CD4-positive, alpha-beta T cell treated with Interleukin-15 for 1 hour (primary cell): Measurements from ENCODE around the gene DBNDD1.
"Not testable (repeated sequence)": the region's sequence is repeated elsewhere in the genome, so short reads cannot be mapped to it uniquely, and the experiment has no call there.

Source experiments
- DNase-seq: peaks from one replicate; pipeline ENCODE4 v3.0.0-alpha.2; 2020

DBNDD1 gene

DNA sequence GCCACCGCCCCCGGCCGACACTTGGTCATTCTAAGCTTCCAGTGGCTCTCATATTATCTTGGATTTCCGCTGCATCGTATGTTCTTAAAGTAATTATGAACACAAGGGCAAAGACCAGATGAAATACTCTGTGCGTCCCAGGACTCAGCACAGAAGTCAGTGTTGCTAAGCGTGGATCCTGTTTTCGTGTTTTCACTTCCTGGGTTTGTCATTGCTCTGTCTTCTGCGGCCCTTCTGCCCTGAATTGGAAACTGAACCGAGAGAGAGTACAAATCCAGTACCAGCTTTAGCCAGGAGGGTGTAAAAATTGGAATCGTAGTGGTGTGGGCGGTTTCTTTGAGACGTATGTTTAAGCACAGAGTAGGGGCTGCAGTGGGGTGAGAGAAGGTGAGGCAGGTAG, 32.7 kb downstream of the DBNDD1 start:
- no peak for DNase-seq

DNA sequence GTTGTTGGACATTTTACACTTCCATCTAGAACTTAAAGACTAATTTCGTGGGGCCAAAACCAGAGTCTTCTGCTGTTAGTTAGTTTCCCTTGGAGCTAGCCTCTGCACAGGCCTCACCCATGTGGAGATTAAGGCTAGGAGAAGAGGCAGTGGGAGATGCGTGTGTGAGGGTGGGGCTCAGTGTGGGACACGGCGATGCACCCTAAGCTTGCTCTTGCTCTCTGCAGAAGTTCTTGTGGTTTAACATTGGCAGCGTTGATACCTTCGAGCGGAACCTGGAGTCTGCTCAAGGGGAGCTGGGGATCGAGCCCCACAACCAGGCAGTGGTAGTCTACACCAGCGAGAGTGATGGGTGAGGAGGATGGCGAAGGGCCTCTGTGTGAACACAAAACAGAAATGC, 34.0 kb downstream of the DBNDD1 start:
- no peak for DNase-seq

DNA sequence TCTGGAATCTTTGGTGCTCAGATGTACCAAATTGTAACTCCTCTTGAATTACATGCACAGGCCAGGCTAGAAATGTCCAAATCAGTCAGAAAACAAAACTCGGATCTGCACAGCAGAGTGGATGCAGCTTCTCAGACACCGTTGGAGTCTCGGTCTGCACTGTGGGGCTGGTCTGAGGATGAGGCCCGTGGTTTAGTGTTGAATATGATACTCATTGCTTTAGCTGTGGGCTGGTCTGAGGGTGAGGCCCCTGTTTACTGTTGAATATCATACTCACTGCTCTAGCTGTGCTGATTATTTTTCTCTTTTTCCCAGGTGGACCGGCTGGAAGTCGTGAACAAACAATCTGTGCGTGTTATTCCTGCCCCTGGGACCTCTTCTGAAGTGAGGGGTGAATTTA, 35.0 kb downstream of the DBNDD1 start:
- no peak for DNase-seq

DNA sequence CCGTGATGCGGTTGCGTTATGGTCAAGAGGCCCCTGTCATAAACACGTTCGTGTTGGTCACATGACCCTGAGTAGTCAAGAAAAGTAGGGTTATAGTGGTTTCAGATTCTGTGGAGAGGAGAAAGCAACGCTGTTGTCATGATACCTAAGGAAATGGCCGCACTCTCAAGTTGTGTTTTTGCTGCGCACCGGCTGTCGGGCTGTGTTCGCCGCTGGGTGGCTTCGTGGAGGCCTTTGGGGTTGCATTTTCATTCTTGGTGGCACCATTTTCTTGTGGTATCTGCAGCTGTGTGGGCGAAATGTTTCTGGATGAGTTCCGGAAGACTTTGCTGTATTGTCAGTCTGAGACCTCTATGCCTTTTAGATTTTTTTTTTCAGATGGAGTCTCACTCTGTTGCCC, 35.7 kb downstream of the DBNDD1 start:
- no peak for DNase-seq

DNA sequence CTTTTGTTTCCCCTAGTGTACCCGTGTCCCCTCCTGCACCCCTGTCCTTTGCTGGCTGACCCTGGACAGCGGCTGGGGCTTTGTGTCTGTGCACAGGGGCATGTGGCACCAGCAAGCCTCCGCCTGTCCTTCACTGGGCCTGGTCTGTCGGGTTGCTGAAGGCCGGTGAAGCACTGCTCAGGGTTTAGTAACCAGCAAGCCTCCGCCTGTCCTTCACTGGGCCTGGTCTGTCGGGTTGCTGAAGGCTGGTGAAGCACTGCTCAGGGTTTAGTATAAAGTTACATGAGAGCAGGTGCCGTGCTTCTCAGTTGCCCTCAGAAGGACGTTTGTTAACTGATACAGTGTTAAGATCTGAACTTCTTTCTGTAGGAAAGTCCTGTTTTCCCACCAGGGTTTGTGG, 36.9 kb downstream of the DBNDD1 start:
- no peak for DNase-seq

DNA sequence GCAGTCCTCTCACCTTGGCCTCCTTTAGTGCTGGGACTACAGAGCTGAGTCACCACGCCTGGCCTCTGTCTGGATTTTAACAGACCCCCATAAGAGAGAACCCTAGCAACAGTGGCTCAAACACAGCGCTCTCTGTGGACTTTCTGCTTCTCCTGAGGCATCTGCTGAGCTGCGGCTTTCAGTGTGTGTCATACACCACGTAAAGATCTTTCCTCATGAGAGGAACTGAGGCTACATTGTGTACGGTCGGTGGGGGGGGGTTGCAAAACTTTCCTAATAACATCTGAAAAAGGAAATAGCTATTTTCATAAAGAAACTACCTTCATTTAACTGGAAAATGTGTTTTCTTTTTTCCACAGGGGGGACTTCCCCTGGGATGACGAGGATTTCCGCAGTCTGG, 37.8 kb downstream of the DBNDD1 start:
- DNase-seq: no peak

DNA sequence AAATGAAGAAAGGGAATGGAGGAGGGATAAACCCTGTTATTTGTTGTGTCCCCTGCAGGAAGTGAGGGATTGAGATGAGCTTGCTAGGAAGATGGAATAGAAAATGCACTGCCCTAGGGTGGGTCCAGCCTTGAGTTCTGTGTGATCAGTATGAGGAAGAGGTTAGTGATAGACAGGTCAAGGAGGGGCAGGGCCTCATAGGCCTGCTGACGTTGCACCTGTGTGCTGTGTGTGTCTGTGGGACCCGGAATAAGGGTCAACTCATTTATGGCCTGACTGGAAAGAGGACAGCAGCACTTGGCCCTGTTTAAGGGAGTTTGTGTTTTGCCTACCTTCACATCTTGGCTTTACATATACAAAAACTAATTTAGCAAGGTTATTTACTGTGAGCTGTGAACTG, 44.4 kb downstream of the DBNDD1 start:
- no peak for DNase-seq

DNA sequence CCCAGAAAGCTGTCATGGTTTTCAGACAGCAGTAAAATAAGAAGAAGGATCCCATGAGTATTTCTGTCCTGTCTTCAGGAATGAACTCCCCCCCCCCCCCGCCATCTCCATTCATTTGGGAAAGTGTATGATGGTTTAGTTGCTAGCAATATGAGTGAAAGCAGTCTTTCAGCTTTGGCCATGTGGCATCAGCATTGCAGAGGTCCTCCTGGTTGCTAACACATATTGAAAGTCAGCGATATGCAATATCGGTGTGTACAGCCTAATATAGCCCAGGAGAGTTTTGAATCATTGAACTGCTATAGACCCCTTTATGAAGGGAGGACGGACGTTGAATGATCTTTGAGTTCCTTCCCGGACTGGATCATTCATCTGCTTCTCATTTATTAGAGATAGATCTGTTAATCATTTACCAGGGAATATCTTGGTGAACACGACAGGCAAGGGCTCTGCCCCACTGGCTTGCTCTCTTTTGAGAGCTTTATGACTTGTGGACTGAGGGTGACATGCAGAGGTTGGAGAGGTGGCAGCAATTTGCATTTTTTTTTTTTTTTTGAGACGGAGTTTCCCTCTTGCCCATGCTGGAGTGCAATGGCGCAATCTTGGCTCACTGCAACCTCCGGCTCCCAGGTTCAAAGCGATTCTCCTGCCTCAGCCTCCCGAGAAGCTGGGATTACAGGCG, 45.5 kb downstream of the DBNDD1 start:
- no peak for DNase-seq

DNA sequence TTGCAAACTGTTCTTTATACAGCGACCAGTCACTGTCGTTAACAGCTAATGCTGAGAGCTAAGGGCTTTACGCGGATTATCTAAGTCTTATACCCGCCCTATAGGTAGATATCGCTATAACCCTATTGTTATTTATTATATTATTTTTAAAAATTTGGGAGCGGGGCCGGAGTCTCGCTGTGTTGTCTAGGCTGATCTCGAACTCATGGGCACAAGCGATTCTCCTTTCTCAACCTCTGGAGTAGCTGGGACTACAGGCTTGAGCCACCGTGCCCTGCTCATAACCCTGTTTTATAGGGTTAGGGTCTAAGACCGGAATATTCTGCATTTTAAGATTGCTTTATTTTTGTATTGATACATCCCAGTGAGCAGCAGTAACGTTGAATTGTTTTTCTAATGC, 46.0 kb downstream of the DBNDD1 start:
- DNase-seq: no peak

DNA sequence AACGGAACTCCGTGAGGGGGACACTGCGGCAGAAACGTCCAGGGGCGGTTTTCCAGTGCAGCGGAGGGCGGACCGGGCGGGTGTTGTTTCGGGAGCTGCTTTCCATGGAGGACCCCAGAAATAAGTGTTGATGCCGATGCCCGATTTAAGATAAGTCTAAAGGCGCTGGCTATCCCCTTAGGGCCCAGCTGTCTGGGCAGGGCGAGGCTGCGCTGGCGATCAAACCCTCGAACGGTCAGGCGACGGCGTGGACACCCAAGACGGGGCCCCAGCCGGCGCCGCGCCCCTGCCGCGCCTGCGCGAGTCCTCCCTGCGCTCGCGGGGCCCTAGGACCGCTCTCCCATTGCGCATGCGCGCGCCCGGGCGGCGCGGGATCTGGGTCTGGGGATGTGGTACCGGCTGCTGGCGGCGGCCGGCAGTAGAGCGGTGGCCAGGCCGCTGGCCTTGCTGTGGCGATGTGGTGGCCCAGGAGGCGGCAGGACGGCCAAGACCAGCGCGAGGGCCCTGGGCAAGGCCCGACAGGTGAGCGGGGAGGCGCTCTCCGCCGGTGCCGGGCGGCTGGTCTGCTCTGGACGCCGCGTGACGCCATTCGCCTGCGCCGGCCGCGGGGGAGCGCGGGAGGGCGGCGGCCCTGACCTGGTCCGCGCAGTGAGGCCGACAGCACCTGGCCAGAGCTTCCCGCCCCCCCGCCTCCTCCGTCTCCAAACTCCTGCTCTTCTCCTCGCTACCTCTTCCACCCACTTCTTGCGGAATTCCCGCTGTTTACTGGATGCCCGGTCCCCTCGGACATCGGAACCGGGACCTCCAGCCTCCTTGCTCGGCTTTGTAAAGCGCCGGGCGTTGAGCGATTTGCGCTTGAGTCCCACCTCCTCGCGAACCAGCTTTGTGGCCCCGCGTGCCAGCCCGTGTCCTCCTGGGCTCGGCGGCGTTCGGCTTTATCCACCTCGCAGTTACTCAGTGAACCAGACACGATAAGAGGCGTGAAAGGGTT, 46.7 kb downstream of the DBNDD1 start:
- DNase-seq: peak; percentile 92

DNA sequence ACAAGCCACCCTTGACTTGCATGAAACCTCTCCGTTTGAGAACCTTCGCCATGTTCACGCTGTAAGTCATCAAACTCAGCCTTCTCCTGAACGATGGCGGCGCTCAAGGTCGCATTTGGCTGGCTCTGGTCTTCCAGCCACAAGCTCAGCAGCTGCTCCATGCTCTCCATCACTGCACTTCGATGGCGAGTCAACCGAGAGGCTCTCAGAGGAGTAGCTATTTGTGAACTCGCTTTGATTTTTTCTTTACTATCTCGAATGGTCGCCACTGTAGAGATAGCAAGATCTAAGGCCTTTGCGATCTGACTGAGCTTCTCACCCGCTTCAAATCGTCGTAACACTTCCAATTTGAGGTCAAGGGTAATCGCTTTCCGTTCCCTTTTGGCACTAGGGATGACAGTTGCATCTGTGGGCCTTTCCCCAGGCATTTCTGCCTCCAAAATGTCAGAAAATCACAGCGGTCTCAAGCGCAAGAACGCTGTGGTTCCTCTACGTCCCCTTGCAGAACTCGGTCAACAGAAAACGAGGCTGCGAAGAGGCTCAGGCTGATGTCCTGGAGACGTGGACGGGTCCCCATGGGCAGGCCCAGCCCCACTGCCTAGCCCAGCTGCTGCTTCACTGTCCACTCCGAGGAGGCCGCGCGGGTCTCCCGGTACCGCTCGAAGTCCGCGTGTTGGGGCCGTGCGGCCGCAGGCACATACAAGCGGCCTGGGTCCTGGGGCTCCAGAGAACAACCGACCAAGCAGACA, 47.6 kb downstream of the DBNDD1 start:
- DNase-seq: no peak

DNA sequence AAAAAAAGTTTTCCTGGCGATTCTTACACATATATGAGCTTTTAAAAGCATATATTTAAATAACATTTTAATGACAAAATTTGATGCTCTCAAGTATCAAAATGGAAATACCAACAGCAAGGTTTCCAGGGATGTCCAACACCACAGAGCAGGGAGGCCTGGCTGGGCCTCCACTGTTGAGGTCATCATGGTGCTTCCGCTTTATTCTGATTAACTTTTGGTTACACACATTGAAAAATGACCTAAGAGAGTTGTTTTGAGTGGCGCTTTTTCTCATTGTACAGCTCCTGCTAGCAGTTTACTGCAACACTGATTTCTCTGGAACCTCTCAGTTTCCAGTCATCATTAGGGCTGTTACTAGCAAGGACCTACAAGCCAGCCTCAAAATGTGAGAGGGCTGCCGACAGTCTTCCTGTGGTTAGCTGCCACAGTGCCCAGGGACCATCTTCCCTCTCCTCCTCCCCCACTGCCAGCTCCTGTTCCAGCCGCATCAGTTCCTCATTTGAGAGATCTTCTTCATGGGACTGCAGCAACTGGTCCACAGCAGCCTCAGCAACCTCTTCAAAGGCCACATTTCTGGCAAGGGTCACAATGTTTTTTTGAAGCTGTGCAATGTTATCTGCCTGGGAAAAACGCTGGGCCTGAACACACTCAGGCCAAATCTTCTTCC, 49.4 kb downstream of the DBNDD1 start:
- no peak for DNase-seq

DNA sequence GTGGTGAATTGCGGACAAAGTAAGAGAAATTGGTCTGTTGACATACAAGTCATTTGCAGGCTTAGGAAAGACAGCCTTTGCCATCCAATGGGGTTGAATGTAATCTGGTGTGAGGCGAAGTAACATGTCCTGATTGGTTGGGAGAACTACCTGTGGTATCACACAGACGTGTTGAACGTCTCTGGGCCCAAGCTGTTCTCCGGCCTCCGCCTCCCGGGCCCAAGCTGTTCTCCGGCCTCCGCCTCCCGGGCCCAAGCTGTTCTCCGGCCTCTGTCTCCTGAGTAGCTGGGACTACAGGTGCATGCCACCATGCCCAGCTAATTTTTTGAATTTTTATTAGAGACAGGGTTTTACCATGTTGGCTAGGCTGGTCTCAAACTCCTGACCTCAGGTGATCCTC, 51.2 kb downstream of the DBNDD1 start:
- DNase-seq: not testable (repeated sequence)

DNA sequence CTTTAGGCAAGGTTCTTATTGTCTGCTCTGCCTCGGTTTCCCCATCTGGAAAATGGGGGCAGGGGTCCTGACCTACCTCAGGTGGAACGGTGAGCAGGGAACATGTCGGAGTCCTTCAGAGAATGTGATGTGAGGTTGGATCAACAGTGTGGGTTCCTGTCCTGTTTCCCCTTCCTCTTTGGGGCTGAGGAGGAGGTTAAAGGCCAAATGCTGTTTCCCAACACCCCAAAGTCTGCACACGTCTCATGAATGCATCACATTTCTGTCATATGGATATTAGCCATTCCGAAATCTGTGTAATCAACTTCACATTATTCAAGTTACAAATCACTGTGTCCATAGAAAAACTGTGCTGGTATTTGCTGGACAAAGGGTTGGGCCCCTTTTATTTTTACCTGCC, 51.8 kb downstream of the DBNDD1 start:
- DNase-seq: not testable (repeated sequence)

DNA sequence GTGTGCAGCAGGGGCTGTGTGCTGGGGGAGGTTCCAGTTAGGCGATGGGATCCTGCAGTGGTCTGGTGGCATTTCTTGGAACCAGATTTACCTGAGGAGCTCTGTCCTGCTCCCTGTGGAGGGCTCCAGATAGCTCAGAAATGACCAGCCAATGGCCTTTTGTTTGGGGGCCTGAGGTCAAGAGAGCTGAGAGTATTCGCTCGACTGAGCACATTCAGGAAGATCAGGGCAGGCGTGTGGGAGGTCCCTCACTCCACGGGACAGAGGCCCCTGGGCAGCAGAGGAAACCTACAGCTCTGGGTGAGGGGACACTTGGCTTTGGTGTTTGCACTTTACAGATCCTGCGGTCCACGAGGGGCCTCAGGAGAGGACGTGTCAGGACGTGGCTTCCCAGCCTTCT, 52.5 kb downstream of the DBNDD1 start:
- DNase-seq: no peak

DNA sequence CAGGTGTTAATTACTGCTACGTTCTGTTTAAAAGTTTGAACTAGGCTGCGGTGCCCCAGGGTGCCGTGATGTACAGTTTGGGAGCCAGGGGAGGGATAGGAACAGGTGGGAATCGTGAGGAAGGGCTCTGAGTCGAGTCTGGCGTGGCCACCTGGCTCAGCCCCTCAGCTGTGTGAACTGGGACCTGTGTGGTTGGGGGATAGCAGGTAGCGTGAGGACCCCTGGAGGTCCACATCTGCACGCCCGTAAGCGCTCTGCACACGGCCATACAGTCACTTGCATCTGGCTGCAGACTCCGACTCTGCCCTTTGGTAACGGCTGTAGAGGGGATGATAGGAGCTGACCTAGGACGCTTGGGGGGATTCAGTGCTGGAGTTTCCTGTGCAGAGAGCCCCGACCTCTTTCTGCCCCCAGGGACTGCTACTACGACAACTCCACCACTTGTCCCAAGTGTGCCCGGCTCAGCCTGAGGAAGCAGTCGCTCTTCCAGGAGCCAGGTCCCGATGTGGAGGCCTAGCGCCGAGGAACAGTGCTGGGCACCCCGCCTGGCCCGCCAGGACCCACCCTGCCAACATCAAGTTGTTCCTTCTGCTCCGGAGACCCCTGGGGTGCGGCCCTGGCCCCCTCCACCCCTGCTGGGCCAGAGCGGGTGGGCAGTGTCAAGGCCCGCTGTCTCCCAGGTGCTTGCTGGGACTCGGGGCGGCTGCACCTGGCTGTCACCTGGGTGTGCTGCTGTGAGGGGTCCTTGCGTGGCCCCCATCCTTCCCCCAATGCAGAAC, 53.6 kb downstream of the DBNDD1 start:
- no peak for DNase-seq

DNA sequence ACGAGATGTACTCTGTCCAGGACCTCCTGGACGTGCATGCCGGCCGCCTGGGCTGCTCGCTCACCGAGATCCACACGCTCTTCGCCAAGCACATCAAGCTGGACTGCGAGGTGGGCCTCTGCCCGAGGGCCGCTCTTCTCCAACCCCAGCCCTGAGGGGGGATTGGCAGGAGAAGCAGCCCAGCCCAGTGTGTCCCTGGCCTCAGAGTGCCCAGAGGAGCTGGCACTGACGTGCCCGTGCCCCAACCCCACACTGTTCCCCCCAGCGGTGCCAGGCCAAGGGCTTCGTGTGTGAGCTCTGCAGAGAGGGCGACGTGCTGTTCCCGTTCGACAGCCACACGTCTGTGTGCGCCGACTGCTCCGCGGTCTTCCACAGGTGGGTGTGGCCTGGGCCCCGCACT, 55.1 kb downstream of the DBNDD1 start:
- DNase-seq: no peak

DNA sequence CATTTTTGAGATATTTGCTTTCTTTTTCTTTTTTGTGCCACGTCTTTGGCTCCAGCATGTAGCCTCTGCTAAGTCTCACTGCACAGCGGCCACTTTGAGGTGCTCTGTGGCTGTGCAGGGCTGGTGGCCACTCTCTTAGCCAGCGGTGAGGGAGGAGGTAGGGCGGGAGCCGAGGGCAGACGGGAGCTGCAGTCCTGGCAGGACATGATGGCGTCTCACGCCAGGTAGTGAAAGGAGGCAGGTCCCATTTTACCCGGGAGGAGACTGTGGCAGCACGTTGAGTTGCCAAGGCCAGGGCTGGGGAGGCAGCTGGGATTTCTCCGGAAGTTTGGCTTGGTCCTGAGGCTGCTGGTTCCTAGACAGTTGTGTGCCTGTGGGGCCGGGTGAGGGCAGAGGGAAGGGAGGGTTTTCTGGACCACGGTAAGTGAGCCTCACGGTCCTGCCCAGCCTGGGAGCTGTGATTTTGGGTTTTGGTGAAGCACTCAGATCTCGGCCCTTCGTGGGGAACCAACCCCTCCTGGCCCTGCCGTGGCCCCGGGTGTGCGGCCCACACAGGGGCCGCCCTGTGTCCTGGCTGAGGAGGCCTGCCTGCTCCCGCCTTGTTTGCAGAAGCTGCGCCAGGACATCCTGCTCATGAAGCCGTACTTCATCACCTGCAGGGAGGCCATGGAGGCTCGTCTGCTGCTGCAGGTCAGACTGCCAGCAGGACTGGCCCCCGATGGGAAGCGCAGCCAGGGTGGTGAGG, 56.3 kb downstream of the DBNDD1 start:
- DNase-seq: no peak

DNA sequence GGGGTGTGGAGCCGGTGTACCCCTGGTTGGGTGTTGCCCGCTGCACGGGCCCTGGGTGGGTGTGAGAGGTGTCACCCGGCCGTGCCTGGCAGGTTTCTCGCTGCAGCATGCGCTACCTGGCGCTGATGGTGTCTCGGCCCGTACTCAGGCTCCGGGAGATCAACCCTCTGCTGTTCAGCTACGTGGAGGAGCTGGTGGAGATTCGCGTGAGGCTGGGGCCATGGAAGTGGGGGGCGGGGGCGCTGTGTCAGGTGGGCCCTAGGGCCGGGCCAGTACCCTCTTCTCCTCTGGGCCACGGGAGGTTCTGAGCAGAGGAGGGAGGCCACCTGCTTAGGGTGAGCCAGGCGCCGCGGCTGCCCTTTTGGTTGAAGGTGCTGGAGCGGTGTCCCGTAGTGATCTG, 57.3 kb downstream of the DBNDD1 start:
- DNase-seq: no peak

DNA sequence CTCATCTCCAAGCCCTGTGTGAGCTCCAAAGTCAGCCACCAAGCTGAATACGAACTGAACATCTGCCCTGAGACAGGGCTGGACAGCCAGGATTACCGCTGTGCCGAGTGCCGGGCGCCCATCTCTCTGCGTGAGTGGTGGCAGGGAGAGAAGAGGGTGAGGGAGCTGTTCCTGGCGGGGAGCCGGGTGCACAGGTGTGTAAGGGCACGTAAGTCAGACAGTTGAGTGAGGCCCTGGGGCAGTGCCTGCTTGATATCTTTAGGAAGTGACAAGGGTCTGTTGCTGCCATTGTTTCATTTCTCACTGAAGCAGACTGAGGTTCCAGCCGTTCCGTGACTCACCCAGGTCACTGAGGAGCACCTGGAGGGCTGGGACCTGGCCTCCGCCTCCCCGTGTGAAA, 58.3 kb downstream of the DBNDD1 start:
- no peak for DNase-seq

DNA sequence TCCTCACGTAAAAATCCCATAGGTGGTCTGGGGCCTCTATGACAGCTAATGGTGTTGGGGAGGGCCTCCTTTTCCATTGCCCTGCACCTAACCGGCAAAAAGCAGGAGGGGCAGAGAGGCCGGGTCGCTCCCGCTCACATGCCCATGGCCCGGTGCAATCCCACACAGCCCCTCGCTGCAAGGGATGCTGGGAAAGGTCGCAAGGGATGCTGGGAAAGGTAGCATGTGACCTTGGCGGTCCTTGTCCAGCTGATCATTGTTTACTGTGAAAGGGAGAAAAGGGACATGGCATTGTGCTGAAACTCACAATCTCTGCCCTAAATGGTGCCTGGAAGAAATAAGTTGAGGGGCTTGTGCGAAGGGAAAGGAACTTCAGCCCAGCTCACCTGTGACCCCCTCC, 60.7 kb downstream of the DBNDD1 start:
- no peak for DNase-seq
